Keratinocyte (primary cell): ENCODE results near the gene ERMP1. TPM values are rescaled to one million over a fixed set of nuclear protein-coding genes. Genes with fewer than 3 reads are reported as not detected.

Source experiments
- DNase-seq: peaks from one replicate; pipeline ENCODE4 v3.0.0-alpha.2; 2011; ENCODE audit warnings: low read depth, missing footprints, low spot score
- FAIRE-seq: peaks from 2 replicates; lab custom pipeline; 2011; peaks lifted over from hg19 to GRCh38; lab: Jason Lieb, UNC
- H2AFZ ChIP-seq: 2 replicates; pipeline ENCODE4 v1.6.0; 2012; ENCODE audit warnings: low read length, control low read depth, inconsistent platforms; ENCODE audit not compliant: control insufficient read depth
- H3K27ac ChIP-seq: 2 replicates; pipeline ENCODE4 v1.5.1; 2011; ENCODE audit warnings: low read length; ENCODE audit not compliant: control insufficient read depth, insufficient read depth
- H3K27me3 ChIP-seq: 3 replicates; pipeline ENCODE4 v1.6.0; 2011; ENCODE audit warnings: low read length; ENCODE audit not compliant: control insufficient read depth, insufficient read depth; ENCODE audit errors: extremely low read depth
- H3K36me3 ChIP-seq, 2 experiments: 2 replicates in 1 of 2; 3 replicates in 1 of 2; pipeline ENCODE4 v1.5.1; 2011; ENCODE audit warnings: low read length in 2 of 2, mild to moderate bottlenecking in 1 of 2; ENCODE audit not compliant: control insufficient read depth in 2 of 2, insufficient read depth in 2 of 2; ENCODE audit errors: extremely low read depth in 1 of 2
- H3K4me1 ChIP-seq: 3 replicates; pipeline ENCODE4 v1.5.1; 2011; ENCODE audit warnings: low read length; ENCODE audit not compliant: control insufficient read depth, insufficient read depth; ENCODE audit errors: extremely low read depth
- H3K4me2 ChIP-seq: 3 replicates; pipeline ENCODE4 v1.6.0; 2011; ENCODE audit warnings: low read depth, low read length; ENCODE audit not compliant: control insufficient read depth, insufficient read depth; ENCODE audit errors: extremely low read depth
- H3K4me3 ChIP-seq, 3 experiments: fragments of 200-600 bp in 1 of 3; sonication (generic) in 1 of 3; 2 replicates in 2 of 3; 3 replicates in 1 of 3; pipeline ENCODE4 v1.5.1; 2011 to 2016; ENCODE audit warnings: low read length in 3 of 3, mild to moderate bottlenecking in 3 of 3, control low read depth in 2 of 3, inconsistent platforms in 1 of 3, low read depth in 1 of 3, mixed read lengths in 1 of 3, mixed run types in 1 of 3, moderate library complexity in 1 of 3; ENCODE audit not compliant: control insufficient read depth in 2 of 3, insufficient read depth in 2 of 3; ENCODE audit errors: extremely low read depth in 1 of 3
- H3K79me2 ChIP-seq: 2 replicates; pipeline ENCODE4 v1.6.0; 2012; ENCODE audit warnings: low read length; ENCODE audit not compliant: control insufficient read depth, insufficient read depth
- H3K9ac ChIP-seq: 3 replicates; pipeline ENCODE4 v1.6.0; 2011; ENCODE audit warnings: low read length; ENCODE audit not compliant: control insufficient read depth, insufficient read depth; ENCODE audit errors: extremely low read depth
- H3K9me1 ChIP-seq: 3 replicates; pipeline ENCODE4 v1.6.0; 2011; ENCODE audit warnings: low read length; ENCODE audit not compliant: control insufficient read depth, insufficient read depth; ENCODE audit errors: extremely low read depth
- H3K9me3 ChIP-seq: 2 replicates; pipeline ENCODE4 v1.5.1; 2012; ENCODE audit warnings: low read depth, low read length; ENCODE audit not compliant: control insufficient read depth
- H4K20me1 ChIP-seq: 3 replicates; pipeline ENCODE4 v1.6.0; 2011; ENCODE audit warnings: low read length; ENCODE audit not compliant: control insufficient read depth, insufficient read depth; ENCODE audit errors: extremely low read depth
- CTCF ChIP-seq, 3 experiments: IDR thresholded peaks in 1 of 3; conservative IDR thresholded peaks in 1 of 3; optimal IDR thresholded peaks in 1 of 3; 2 replicates in 2 of 3; 3 replicates in 1 of 3; pipeline versions ENCODE3 to v1.5.1; 2011; ENCODE audit warnings: low read length in 3 of 3, mild to moderate bottlenecking in 3 of 3, moderate library complexity in 2 of 3, control low read depth in 1 of 3, inconsistent platforms in 1 of 3; ENCODE audit not compliant: insufficient read depth in 2 of 3; ENCODE audit errors: extremely low read depth in 1 of 3
- EZH2 ChIP-seq: IDR thresholded peaks from one replicate; pipeline ENCODE4 v1.6.1; 2012; ENCODE audit warnings: inconsistent platforms, mild to moderate bottlenecking, low read length, moderate library complexity
- dilution Hi-C: fragments of 300-500 bp; cut with MboI; formaldehyde crosslinking; loops from one replicate; pipeline ENCODE4 v1.7.0; 2020; ENCODE audit warnings: low sequenced_read_pairs; ENCODE audit not compliant: extremely low pct_ligation_motif_present
- polyA plus RNA-seq, 5 experiments: library from polyadenylated mRNA; depleted of rRNA in 3 of 5; stranded (reverse) in 3 of 5; stranded (forward) in 1 of 5; unstranded in 1 of 5; fragments of >200 nt; gene quantifications; 1 replicate in 1 of 5; 2 replicates in 3 of 5; 3 replicates in 1 of 5; pipeline versions ENCODE4 v1.2.1 to v1.2.3, GENCODE V29; 2011 to 2012; ENCODE audit warnings: missing spikeins in 2 of 5, low read depth in 1 of 5, low replicate concordance in 1 of 5

The ERMP1 gene
- polyA plus RNA-seq, 1 donor (not counting 4 experiments of a cell fraction or from before 2014, with no cell fraction given): 27.0 TPM

- Histone ChIP-seq H3K27me3 (no peaks in the 10 kb centered on the region), H2AFZ (no peak overlapping the region), H3K4me1 (no peaks in the 10 kb centered on the region), H4K20me1 (no peaks in the 10 kb centered on the region), H3K79me2 (no peaks in the 10 kb centered on the region), H3K36me3 (peaks cover 15 to 16% of the 10 kb centered on the region in 2 experiments), H3K9me1 (no peaks in the 10 kb centered on the region), H3K9ac (no peak overlapping the region), H3K4me3 (no peak overlapping the region), H3K27ac (no peak overlapping the region), H3K4me2 (no peak overlapping the region), H3K9me3 (no peaks in the 10 kb centered on the region)
- TF ChIP-seq CTCF (optimal IDR thresholded peaks at IDR 0.05 in 1 of 3, IDR thresholded peaks at IDR 0.05 in 1 of 3, conservative IDR thresholded peaks at IDR 0.05 in 1 of 3; ENCODE audit: extremely low read depth in 1 of 3, insufficient read depth in 2 of 3, low read length in 3 of 3): no peak
- TF ChIP-seq EZH2: no peak
- dilution Hi-C loops: no loop called here
- FAIRE-seq: peak; percentile 17
- DNase-seq: no peak
Measured at GRCh38 chr9:5825223-5825622, 7.7 kb downstream of the ERMP1 start.

GRCh38 chr9:5820425-5820824, 12.5 kb downstream of the ERMP1 start:
- H3K4me1 ChIP-seq: peaks cover 13% of the 10 kb centered on the region
- H3K27me3 ChIP-seq: no peaks in the 10 kb centered on the region
- DNase-seq (no peak), FAIRE-seq (no peak)
- H3K4me3 ChIP-seq: no peak overlapping the region
- TF ChIP-seq CTCF (optimal IDR thresholded peaks at IDR 0.05 in 1 of 3, IDR thresholded peaks at IDR 0.05 in 1 of 3, conservative IDR thresholded peaks at IDR 0.05 in 1 of 3; ENCODE audit: extremely low read depth in 1 of 3, insufficient read depth in 2 of 3, low read length in 3 of 3): no peak
- TF ChIP-seq EZH2: no peak
- no peaks in the 10 kb centered on the region for H3K9me1 ChIP-seq
- no peaks in the 10 kb centered on the region for H3K79me2 ChIP-seq
- no peaks in the 10 kb centered on the region for H4K20me1 ChIP-seq
- H3K27ac ChIP-seq: no peak overlapping the region
- no peak overlapping the region for H2AFZ ChIP-seq
- H3K4me2 ChIP-seq: no peak overlapping the region
- H3K9me3 ChIP-seq: no peaks in the 10 kb centered on the region
- H3K9ac ChIP-seq: no peak overlapping the region
- H3K36me3 ChIP-seq: peaks cover 10 to 11% of the 10 kb centered on the region in 2 experiments
- dilution Hi-C loops: no loop called here
